ENCODE data around the gene GSTO2.

- TF ChIP-seq HDAC6 (IDR thresholded peaks at IDR 0.05; ENCODE audit: low read depth, low read length) (no peak), MED1 (CRISPR knock-in tag; IDR thresholded peaks at IDR 0.05) (no peak), POLR2A (IDR thresholded peaks at IDR 0.05; ENCODE audit: insufficient read depth in 1 of 2, low read depth in 2 of 2, low read length in 2 of 2) (no peak)
- TF ChIP-seq, protein P1, sequence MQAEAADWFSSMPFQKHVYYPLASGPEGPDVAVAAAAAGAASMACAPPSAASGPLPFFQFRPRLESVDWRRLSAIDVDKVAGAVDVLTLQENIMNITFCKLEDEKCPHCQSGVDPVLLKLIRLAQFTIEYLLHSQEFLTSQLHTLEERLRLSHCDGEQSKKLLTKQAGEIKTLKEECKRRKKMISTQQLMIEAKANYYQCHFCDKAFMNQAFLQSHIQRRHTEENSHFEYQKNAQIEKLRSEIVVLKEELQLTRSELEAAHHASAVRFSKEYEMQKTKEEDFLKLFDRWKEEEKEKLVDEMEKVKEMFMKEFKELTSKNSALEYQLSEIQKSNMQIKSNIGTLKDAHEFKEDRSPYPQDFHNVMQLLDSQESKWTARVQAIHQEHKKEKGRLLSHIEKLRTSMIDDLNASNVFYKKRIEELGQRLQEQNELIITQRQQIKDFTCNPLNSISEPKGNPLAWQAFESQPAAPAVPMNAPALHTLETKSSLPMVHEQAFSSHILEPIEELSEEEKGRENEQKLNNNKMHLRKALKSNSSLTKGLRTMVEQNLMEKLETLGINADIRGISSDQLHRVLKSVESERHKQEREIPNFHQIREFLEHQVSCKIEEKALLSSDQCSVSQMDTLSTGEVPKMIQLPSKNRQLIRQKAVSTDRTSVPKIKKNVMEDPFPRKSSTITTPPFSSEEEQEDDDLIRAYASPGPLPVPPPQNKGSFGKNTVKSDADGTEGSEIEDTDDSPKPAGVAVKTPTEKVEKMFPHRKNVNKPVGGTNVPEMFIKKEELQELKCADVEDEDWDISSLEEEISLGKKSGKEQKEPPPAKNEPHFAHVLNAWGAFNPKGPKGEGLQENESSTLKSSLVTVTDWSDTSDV (CRISPR knock-in tag; IDR thresholded peaks at IDR 0.05): no peak
Observed at GRCh38 chr10:104342941-104343411, 74.0 kb downstream of the GSTO2 start.

Measured in HepG2 (cell line).